Loucy (cell line): ENCODE data around the gene REEP1.

Source experiments
- H2AFZ ChIP-seq: fragments of 200-600 bp; sonication (generic); 2 replicates; pipeline ENCODE4 v1.6.0; 2016; ENCODE audit warnings: antibody characterized with exemption, mild to moderate bottlenecking, low read length, moderate library complexity
- H3F3A ChIP-seq: fragments of 200-600 bp; 2 replicates; pipeline ENCODE4 v1.6.0; 2016; ENCODE audit warnings: antibody characterized with exemption, low read depth, mild to moderate bottlenecking
- H3K27me3 ChIP-seq: fragments of 200-600 bp; sonication (generic); 2 replicates; pipeline ENCODE4 v1.6.1; 2014; ENCODE audit warnings: low read length, mild to moderate bottlenecking; ENCODE audit not compliant: insufficient read depth, poor library complexity, severe bottlenecking
- H3K36me3 ChIP-seq: fragments of 200-600 bp; sonication (generic); 2 replicates; pipeline ENCODE4 v1.6.1; 2016; ENCODE audit warnings: low read length; ENCODE audit not compliant: insufficient read depth
- H3K4me1 ChIP-seq: fragments of 200-600 bp; sonication (generic); 2 replicates; pipeline ENCODE4 v1.5.1; 2014; ENCODE audit warnings: low read length, mild to moderate bottlenecking; ENCODE audit not compliant: insufficient read depth, poor library complexity, severe bottlenecking
- H3K4me2 ChIP-seq: fragments of 200-600 bp; sonication (generic); 2 replicates; pipeline ENCODE4 v1.6.0; 2014; ENCODE audit warnings: antibody characterized with exemption, low read length, low read depth, mild to moderate bottlenecking; ENCODE audit not compliant: poor library complexity, severe bottlenecking
- H3K4me3 ChIP-seq: fragments of 200-600 bp; sonication (generic); 2 replicates; pipeline ENCODE4 v1.5.1; 2014; ENCODE audit warnings: low read length, mild to moderate bottlenecking, mixed read lengths; ENCODE audit not compliant: poor library complexity, severe bottlenecking
- H3K79me2 ChIP-seq: fragments of 200-600 bp; sonication (generic); 2 replicates; pipeline ENCODE4 v1.6.1; 2014; ENCODE audit warnings: low read length; ENCODE audit not compliant: insufficient read depth
- H3K9ac ChIP-seq: fragments of 200-600 bp; sonication (generic); 2 replicates; pipeline ENCODE4 v1.6.0; 2014; ENCODE audit warnings: mild to moderate bottlenecking, low read depth, low read length, moderate library complexity; ENCODE audit not compliant: poor library complexity, severe bottlenecking
- H3K9me2 ChIP-seq: fragments of 200-600 bp; sonication (generic); replicated peaks from 2 replicates; pipeline ENCODE4 v1.6.1; 2016; ENCODE audit warnings: low read depth, low read length, mixed read lengths
- H3K9me3 ChIP-seq: fragments of 200-600 bp; sonication (generic); 2 replicates; pipeline ENCODE4 v1.6.1; 2014; ENCODE audit warnings: mild to moderate bottlenecking, antibody characterized with exemption, low read length, low read depth; ENCODE audit not compliant: insufficient read depth
- H4K20me1 ChIP-seq: fragments of 200-600 bp; sonication (generic); 2 replicates; pipeline ENCODE4 v1.6.0; 2014; ENCODE audit warnings: antibody characterized with exemption, low read length, mild to moderate bottlenecking; ENCODE audit not compliant: insufficient read depth, poor library complexity, severe bottlenecking
- EZH2phosphoT487 ChIP-seq: fragments of 200-600 bp; IDR thresholded peaks from 2 replicates; pipeline ENCODE4 v1.6.1; 2018; ENCODE audit warnings: antibody characterized with exemption, mild to moderate bottlenecking, moderate library complexity, borderline replicate concordance
- TF ChIP-seq, protein P1 (sequence below): fragments of 200-600 bp; sonication (generic); conservative IDR thresholded peaks from 2 replicates; pipeline ENCODE4 v1.5.1; 2014; ENCODE audit warnings: mild to moderate bottlenecking, antibody characterized with exemption, low read length

The REEP1 gene

DNA sequence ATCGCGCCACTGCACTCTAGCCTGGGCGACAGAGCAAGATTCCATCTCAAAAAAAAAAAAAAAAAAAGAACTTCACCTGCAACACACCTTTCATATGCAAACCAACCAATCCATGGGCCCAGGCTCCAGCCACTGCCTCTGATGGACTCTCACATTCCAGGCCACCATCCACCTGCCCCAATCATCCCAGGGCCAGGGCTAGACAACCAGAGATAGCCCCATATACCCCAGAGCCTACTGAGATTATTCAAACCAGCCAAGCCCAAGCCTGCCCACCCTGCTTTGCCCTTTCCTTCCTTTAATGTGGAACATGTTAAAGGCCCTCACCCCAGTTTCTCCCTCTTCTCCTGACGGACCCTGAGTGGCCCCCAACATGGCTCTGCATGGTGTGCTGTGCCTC, 81.1 kb downstream of the REEP1 start:
- Histone ChIP-seq H3K9ac (no peak overlapping the region), H3K4me3 (no peak overlapping the region), H3K4me1 (no peaks in the 10 kb centered on the region), H3K36me3 (no peaks in the 10 kb centered on the region), H3K4me2 (no peak overlapping the region), H3K27me3 (peaks cover 11% of the 10 kb centered on the region), H4K20me1 (no peaks in the 10 kb centered on the region), H3K9me2 (no peaks in the 10 kb centered on the region), H3F3A (no peaks in the 10 kb centered on the region), H3K9me3 (no peaks in the 10 kb centered on the region), H2AFZ (no peak overlapping the region), H3K79me2 (no peaks in the 10 kb centered on the region)
- no peak for TF ChIP-seq EZH2phosphoT487
- TF ChIP-seq, protein P1, sequence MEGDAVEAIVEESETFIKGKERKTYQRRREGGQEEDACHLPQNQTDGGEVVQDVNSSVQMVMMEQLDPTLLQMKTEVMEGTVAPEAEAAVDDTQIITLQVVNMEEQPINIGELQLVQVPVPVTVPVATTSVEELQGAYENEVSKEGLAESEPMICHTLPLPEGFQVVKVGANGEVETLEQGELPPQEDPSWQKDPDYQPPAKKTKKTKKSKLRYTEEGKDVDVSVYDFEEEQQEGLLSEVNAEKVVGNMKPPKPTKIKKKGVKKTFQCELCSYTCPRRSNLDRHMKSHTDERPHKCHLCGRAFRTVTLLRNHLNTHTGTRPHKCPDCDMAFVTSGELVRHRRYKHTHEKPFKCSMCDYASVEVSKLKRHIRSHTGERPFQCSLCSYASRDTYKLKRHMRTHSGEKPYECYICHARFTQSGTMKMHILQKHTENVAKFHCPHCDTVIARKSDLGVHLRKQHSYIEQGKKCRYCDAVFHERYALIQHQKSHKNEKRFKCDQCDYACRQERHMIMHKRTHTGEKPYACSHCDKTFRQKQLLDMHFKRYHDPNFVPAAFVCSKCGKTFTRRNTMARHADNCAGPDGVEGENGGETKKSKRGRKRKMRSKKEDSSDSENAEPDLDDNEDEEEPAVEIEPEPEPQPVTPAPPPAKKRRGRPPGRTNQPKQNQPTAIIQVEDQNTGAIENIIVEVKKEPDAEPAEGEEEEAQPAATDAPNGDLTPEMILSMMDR = no peak

GRCh38 chr2:86254576-86255538, 82.6 kb downstream of the REEP1 start:
- Histone ChIP-seq H3K9ac (no peak overlapping the region), H3F3A (no peaks in the 10 kb centered on the region), H2AFZ (no peak overlapping the region), H3K4me2 (no peak overlapping the region), H3K79me2 (no peaks in the 10 kb centered on the region), H3K9me3 (no peaks in the 10 kb centered on the region), H3K4me3 (no peak overlapping the region), H3K4me1 (no peaks in the 10 kb centered on the region), H4K20me1 (no peaks in the 10 kb centered on the region), H3K36me3 (no peaks in the 10 kb centered on the region), H3K9me2 (no peaks in the 10 kb centered on the region), H3K27me3 (peaks cover 11% of the 10 kb centered on the region)
- no peak for TF ChIP-seq EZH2phosphoT487
- TF ChIP-seq, protein P1 = no peak

GRCh38 chr2:86253424-86253823, 84.0 kb downstream of the REEP1 start:
- H3K4me2 ChIP-seq = no peak overlapping the region

More at GRCh38 chr2:86253424-86253823, 84.0 kb downstream of the REEP1 start:
- Histone ChIP-seq H3K4me1 (no peaks in the 10 kb centered on the region), H4K20me1 (no peaks in the 10 kb centered on the region), H2AFZ (no peak overlapping the region), H3K9me2 (no peaks in the 10 kb centered on the region), H3K9ac (no peak overlapping the region), H3K79me2 (no peaks in the 10 kb centered on the region), H3K4me3 (no peak overlapping the region), H3K36me3 (no peaks in the 10 kb centered on the region), H3K9me3 (no peaks in the 10 kb centered on the region), H3K27me3 (peaks cover 11% of the 10 kb centered on the region), H3F3A (no peaks in the 10 kb centered on the region)
- TF ChIP-seq, protein P1 = no peak
- no peak for TF ChIP-seq EZH2phosphoT487
